DMS79 treated with DMSO at 0.1 percent for 48 hours (cell line): ENCODE measurements around the gene UPK3B.
"Not testable (repeated sequence)": the region's sequence is repeated elsewhere in the genome, so short reads cannot be mapped to it uniquely, and the experiment has no call there.

Source experiments
- DNase-seq: peaks from one replicate; lab custom pipeline; 2025; lab: John Stamatoyannopoulos, UW

Gene UPK3B

GRCh38 chr7:76513817-76514799 lies 3.8 kb downstream of the UPK3B start:
- DNase-seq: no peak

- DNase-seq: no peak
Measured at GRCh38 chr7:76514926-76515771, 4.8 kb downstream of the UPK3B start.

DNA sequence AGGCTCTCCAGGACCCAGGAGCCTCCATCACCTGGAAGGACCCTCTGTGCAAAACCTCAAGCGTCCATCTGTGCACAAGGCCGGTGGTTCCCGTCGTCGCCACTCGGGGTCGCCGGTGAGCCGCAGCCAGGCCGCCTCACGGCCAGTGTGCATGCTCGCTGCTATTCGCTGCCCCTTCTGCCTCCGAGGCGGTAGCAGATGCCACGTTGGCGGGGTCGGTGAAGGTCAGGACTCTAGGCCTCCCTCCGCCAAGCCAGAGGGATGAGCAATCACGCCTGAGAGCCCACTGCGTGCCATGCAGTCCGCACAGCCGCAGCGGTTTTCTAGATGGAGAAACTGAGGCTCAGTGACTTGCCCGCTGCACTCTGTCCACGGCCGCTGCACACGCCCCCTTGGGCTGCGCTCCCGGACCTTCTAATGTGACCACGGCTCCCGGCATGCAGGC lies 5.7 kb downstream of the UPK3B start:
- DNase-seq: no peak

DNA sequence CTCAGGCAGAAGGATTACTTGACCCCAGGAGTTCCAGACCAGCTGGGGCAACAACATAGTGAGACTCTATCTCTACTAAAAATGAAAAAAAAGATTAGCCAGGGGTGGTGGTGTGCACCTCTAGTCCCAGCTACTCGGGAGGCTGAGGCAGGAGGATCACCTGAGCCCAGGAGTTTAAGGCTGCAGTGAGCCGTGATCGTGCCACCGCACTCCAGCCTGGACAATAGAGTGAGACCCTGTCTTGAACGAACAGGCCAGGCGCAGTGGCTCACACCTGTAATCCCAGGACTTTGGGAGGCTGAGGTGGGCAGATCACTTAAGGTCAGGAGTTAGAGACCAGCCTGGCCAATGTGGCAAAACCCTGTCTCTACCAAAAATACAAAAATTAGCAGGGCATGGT lies 6.6 kb downstream of the UPK3B start:
- not testable (repeated sequence) for DNase-seq

DNA sequence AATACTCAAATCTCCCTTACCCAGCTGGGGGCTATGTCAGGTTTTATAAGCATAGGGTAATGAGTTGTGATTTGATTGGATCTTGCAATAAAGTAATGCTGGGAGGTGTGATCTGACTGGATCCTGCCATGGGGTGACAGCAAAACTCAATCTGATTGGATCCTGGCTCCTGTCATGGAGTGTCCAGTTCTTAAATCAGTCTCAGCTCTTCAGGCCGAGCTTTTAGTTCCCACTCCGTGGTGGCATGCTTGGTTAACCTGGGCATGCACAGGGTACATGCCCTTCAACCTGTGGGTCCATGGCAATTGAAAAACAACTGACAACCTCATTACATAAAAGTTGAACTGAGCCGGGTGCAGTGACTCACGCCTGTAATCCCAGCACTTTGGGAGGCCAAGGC lies 15.8 kb downstream of the UPK3B start:
- not testable (repeated sequence) for DNase-seq

GRCh38 chr7:76531643-76532042 lies 21.3 kb downstream of the UPK3B start:
- not testable (repeated sequence) for DNase-seq

GRCh38 chr7:76543197-76543596 lies 32.8 kb downstream of the UPK3B start, which contains the start of gene SPDYE16:
Gene SPDYE16, minus strand, starts transcription at chr7:76543297. Its CDS starts 1,838 bp downstream, at chr7:76541459.
- not testable (repeated sequence) for DNase-seq

GRCh38 chr7:76549025-76549854 lies 38.9 kb downstream of the UPK3B start:
- DNase-seq: peak; percentile 74

- DNase-seq: not testable (repeated sequence)
Measured at GRCh38 chr7:76549855-76550248, 39.5 kb downstream of the UPK3B start.

- not testable (repeated sequence) for DNase-seq
Measured at GRCh38 chr7:76551992-76552391, 41.6 kb downstream of the UPK3B start.

DNA sequence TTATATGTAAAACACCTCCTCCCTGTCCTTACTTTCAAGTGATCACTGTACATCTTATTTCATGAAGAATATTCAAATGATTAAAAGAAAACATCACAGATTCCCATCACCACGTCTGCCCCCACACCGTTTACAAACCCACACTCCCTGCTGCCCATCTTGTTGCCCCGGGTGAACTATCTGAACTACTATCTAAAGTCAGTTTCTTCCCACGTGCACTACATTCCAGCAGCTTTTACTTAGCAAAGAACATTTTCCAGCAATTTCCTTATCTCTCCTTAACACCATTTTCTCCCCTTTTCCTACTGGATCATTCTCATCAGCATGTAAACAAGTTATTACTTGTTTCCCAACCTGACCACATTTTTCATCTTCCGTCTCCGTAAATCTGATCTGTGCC lies 49.3 kb downstream of the UPK3B start:
- DNase-seq: not testable (repeated sequence)

DNA sequence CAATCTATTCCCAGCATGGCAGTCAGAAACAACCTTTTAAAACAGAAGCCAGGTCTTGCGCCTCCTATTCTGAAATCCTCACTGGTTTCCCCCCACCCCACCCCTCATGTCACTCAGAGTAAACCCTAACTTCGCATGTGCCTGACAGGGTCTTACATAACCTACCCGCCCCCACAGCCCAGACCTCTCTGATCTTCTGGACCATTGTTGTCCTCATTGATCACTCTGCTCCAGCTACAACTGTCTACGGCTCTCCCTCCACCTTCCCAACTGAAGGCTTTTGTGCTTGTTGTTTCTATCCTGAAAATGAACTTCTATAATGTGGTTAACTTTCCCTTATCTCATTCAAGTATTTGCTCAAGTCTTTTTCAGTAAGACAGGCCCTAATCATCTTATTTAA lies 49.8 kb downstream of the UPK3B start:
- DNase-seq: not testable (repeated sequence)

DNA sequence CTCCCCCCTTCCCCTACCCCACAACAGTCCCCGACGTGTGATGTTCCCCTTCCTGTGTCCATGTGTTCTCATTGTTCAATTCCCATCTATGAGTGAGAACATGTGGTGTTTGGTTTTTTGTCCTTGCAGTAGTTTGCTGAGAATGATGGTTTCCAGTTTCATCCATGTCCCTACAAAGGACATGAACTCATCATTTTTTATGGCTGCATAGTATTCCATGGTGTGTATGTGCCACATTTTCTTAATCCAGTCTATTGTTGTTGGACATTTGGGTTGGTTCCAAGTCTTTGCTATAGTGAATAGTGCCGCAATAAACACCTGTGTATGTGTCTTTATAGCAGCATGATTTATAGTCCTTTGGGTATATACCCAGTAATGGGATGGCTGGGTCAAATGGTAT lies 51.0 kb downstream of the UPK3B start:
- not testable (repeated sequence) for DNase-seq

- DNase-seq: not testable (repeated sequence)
Measured at GRCh38 chr7:76565001-76565400, 54.6 kb downstream of the UPK3B start.
